IMR-90 (cell line): ENCODE data around the gene ASPG. TPM values are rescaled to one million over a fixed set of nuclear protein-coding genes. Genes with fewer than 3 reads are reported as not detected.

ENCODE experiments used
- ATAC-seq: fragments of 200-7000 bp; cut with Tn5 transposase; 2 replicates; pipeline ENCODE4 v1.9.1; 2020; ENCODE audit warnings: low read depth, mild to moderate bottlenecking, moderate library complexity
- BruUV-seq: library from RNA; stranded (reverse); fragments of 400-500 nt; replicated peaks from 2 replicates; lab custom pipeline; 2021; lab: Mats Ljungman, UMichigan
- CTCF ChIA-PET: fragments of 300-600 bp; formaldehyde crosslinking; extraction: SDS; loops from one replicate; lab custom pipeline; 2021; ENCODE audit warnings: antibody characterized with exemption; lab: Yijun Ruan, JAX
- POLR2A ChIA-PET: fragments of 300-600 bp; sonication (Branson Sonifier 250); formaldehyde crosslinking; loops from one replicate; lab custom pipeline; 2022; ENCODE audit warnings: antibody characterized with exemption; ENCODE audit not compliant: unreplicated experiment; lab: Charles Lee
- DNase-seq: peaks from one replicate; pipeline ENCODE4 v3.0.0; 2013
- H2AFZ ChIP-seq: replicated peaks from 2 replicates; pipeline ENCODE3; 2013; ENCODE audit warnings: low read length, mild to moderate bottlenecking; ENCODE audit not compliant: poor library complexity
- H2AK5ac ChIP-seq: 2 replicates; pipeline ENCODE4 v1.6.1; 2013; ENCODE audit warnings: low read depth, low read length, inconsistent platforms
- H2AK9ac ChIP-seq: replicated peaks from 2 replicates; pipeline ENCODE3; 2013; ENCODE audit warnings: mild to moderate bottlenecking, low read depth, low read length, moderate library complexity; ENCODE audit not compliant: poor library complexity
- H2BK120ac ChIP-seq: 2 replicates; pipeline ENCODE4 v1.6.1; 2013; ENCODE audit warnings: low read depth, low read length, inconsistent platforms
- H2BK15ac ChIP-seq: 3 replicates; pipeline ENCODE4 v1.6.1; 2013; ENCODE audit warnings: low read depth, low read length, inconsistent platforms
- H2BK20ac ChIP-seq: 2 replicates; pipeline ENCODE4 v1.6.1; 2013; ENCODE audit warnings: low read depth, mild to moderate bottlenecking, inconsistent platforms, low read length, moderate library complexity
- H2BK5ac ChIP-seq: 2 replicates; pipeline ENCODE4 v1.6.1; 2013; ENCODE audit warnings: mild to moderate bottlenecking, low read depth, low read length, inconsistent platforms; ENCODE audit not compliant: poor library complexity, severe bottlenecking
- H3K14ac ChIP-seq: replicated peaks from 2 replicates; pipeline ENCODE4 v1.6.1; 2013; ENCODE audit warnings: low read depth, low read length, inconsistent platforms
- H3K18ac ChIP-seq: 2 replicates; pipeline ENCODE4 v1.6.1; 2013; ENCODE audit warnings: low read depth, low read length, control low read depth
- H3K23ac ChIP-seq: 2 replicates; pipeline ENCODE4 v1.6.1; 2013; ENCODE audit warnings: low read depth, low read length, inconsistent platforms
- H3K27ac ChIP-seq: 2 replicates; pipeline ENCODE4 v1.5.1; 2013; ENCODE audit warnings: mild to moderate bottlenecking, control low read depth, low read length; ENCODE audit not compliant: insufficient read depth
- H3K27me3 ChIP-seq: 2 replicates; pipeline ENCODE4 v1.6.1; 2013; ENCODE audit warnings: low read length; ENCODE audit not compliant: control insufficient read depth, insufficient read depth
- H3K36me3 ChIP-seq: 2 replicates; pipeline ENCODE4 v1.6.1; 2013; ENCODE audit warnings: low read length, mixed read lengths; ENCODE audit not compliant: control insufficient read depth, insufficient read depth
- H3K4ac ChIP-seq: 2 replicates; pipeline ENCODE4 v1.6.1; 2013; ENCODE audit warnings: low read depth, low read length, inconsistent platforms
- H3K4me1 ChIP-seq: 2 replicates; pipeline ENCODE4 v1.6.1; 2013; ENCODE audit warnings: low read length, mixed read lengths; ENCODE audit not compliant: control insufficient read depth, insufficient read depth
- H3K4me2 ChIP-seq: 2 replicates; pipeline ENCODE4 v1.6.1; 2013; ENCODE audit warnings: low read depth, mild to moderate bottlenecking, control low read depth, low read length, moderate library complexity
- H3K4me3 ChIP-seq: 2 replicates; pipeline ENCODE4 v1.5.1; 2013; ENCODE audit warnings: low read depth, mild to moderate bottlenecking, control low read depth, low read length, moderate library complexity; ENCODE audit not compliant: insufficient read depth
- H3K56ac ChIP-seq: 2 replicates; pipeline ENCODE4 v1.6.1; 2013; ENCODE audit warnings: low read length, inconsistent platforms; ENCODE audit not compliant: insufficient read depth; ENCODE audit errors: extremely low read depth
- H3K79me1 ChIP-seq, 2 experiments: 2 replicates each; pipeline ENCODE4 v1.6.1; 2013; ENCODE audit warnings: low read length in 2 of 2, inconsistent platforms in 1 of 2, low read depth in 1 of 2
- H3K9ac ChIP-seq: 2 replicates; pipeline ENCODE4 v1.6.1; 2013; ENCODE audit warnings: low read depth, low read length, control low read depth
- H3K9me1 ChIP-seq: 2 replicates; pipeline ENCODE4 v1.6.1; 2013; ENCODE audit warnings: low read length, inconsistent platforms; ENCODE audit not compliant: insufficient read depth
- H3K9me3 ChIP-seq: 2 replicates; pipeline ENCODE4 v1.6.1; 2013; ENCODE audit warnings: low read length; ENCODE audit not compliant: control insufficient read depth, insufficient read depth
- H4K20me1 ChIP-seq: 2 replicates; pipeline ENCODE4 v1.6.1; 2013; ENCODE audit warnings: low read length, inconsistent platforms; ENCODE audit not compliant: insufficient read depth
- H4K5ac ChIP-seq: 2 replicates; pipeline ENCODE4 v1.6.1; 2013; ENCODE audit warnings: mild to moderate bottlenecking, low read depth, low read length, control low read depth
- H4K8ac ChIP-seq, 2 experiments: 2 replicates each; pipeline ENCODE4 v1.6.1; 2013; ENCODE audit warnings: low read depth in 2 of 2, low read length in 2 of 2, control low read depth in 1 of 2, inconsistent platforms in 1 of 2
- H4K91ac ChIP-seq: 2 replicates; pipeline ENCODE4 v1.6.1; 2013; ENCODE audit warnings: low read depth, low read length, inconsistent platforms; ENCODE audit not compliant: insufficient read depth
- BHLHE40 ChIP-seq: fragments of 150-350 bp; IDR thresholded peaks from 2 replicates; pipeline ENCODE4 v1.6.1; 2016; ENCODE audit warnings: mild to moderate bottlenecking, low read depth, low read length
- CEBPB ChIP-seq: IDR thresholded peaks from 2 replicates; pipeline ENCODE4 v1.6.1; 2012; ENCODE audit warnings: low read depth, low read length, improper control_type of control experiment
- CHD1 ChIP-seq: IDR thresholded peaks from 2 replicates; pipeline ENCODE4 v1.6.1; 2012; ENCODE audit warnings: low read depth, low read length, improper control_type of control experiment
- MAZ ChIP-seq: IDR thresholded peaks from 2 replicates; pipeline ENCODE4 v1.6.1; 2012; ENCODE audit warnings: low read depth, mild to moderate bottlenecking, low read length, improper control_type of control experiment, moderate library complexity, borderline replicate concordance
- NFE2L2 ChIP-seq: fragments of 150-350 bp; IDR thresholded peaks from 2 replicates; pipeline ENCODE4 v1.6.1; 2016; ENCODE audit warnings: low read depth, mild to moderate bottlenecking, low read length
- POLR2A ChIP-seq: IDR thresholded peaks from 2 replicates; pipeline ENCODE4 v1.6.1; 2012; ENCODE audit warnings: mild to moderate bottlenecking, low read depth, low read length
- RAD21 ChIP-seq: IDR thresholded peaks from 2 replicates; pipeline ENCODE4 v1.6.1; 2012; ENCODE audit warnings: low read length, improper control_type of control experiment
- RFX5 ChIP-seq: IDR thresholded peaks from 2 replicates; pipeline ENCODE4 v1.8.0; 2012; ENCODE audit warnings: low read depth, mild to moderate bottlenecking, low read length, moderate library complexity
- SMC3 ChIP-seq: fragments of 150-350 bp; IDR thresholded peaks from 2 replicates; pipeline ENCODE4 v1.6.1; 2016; ENCODE audit warnings: low read depth, mild to moderate bottlenecking, antibody characterized with exemption, low read length, moderate library complexity
- USF2 ChIP-seq: fragments of 150-350 bp; IDR thresholded peaks from 2 replicates; pipeline ENCODE4 v1.6.1; 2017; ENCODE audit warnings: mild to moderate bottlenecking, antibody characterized with exemption, low read length, low read depth
- WGBS, 2 experiments: methylation state at CpG; one replicate each; pipeline versions ENCODE4 v1.1.5 to v1.1.7; 2013; ENCODE audit warnings: missing lambda C conversion rate in 2 of 2; ENCODE audit not compliant: insufficient read length in 1 of 2; ENCODE audit errors: extremely low coverage in 2 of 2; 5-methylcytosine and 5-hydroxymethylcytosine counted together
- dilution Hi-C: fragments of 300-500 bp; cut with HindIII; formaldehyde crosslinking; loops from one replicate; pipeline ENCODE4 v1.14.3; 2018; ENCODE audit warnings: low sequenced_read_pairs; ENCODE audit not compliant: unreplicated experiment
- in situ Hi-C: fragments of 300-500 bp; cut with MboI; formaldehyde crosslinking; loops from 3 replicates; pipeline ENCODE4 v1.14.3; 2019; ENCODE audit warnings: low sequenced_read_pairs, inconsistent platforms, mixed read lengths
- intact Hi-C: fragments of 100-400 bp; cut with micrococcal nuclease; formaldehyde crosslinking; loops from 2 replicates; pipeline ENCODE4 v1.10.0; 2022
- polyA plus RNA-seq, 3 experiments: library from polyadenylated mRNA; depleted of rRNA; stranded (reverse); fragments of >200 nt; gene quantifications; 2 replicates each; pipeline ENCODE4 v1.2.3, GENCODE V29; 2012; ENCODE audit warnings: low replicate concordance in 1 of 3
- total RNA-seq: library from RNA; depleted of rRNA; stranded (reverse); fragments of >200 nt; gene quantifications from 2 replicates; pipeline ENCODE4 v1.2.3, GENCODE V29; 2012
- TF ChIP-seq, protein P1 (sequence below): fragments of 150-350 bp; IDR thresholded peaks from 2 replicates; pipeline ENCODE4 v1.6.1; 2016; ENCODE audit warnings: low read depth, mild to moderate bottlenecking, low read length, moderate library complexity, borderline replicate concordance
- TF ChIP-seq, protein P2 (sequence below): conservative IDR thresholded peaks from 2 replicates; pipeline ENCODE4 v1.5.1; 2012; ENCODE audit warnings: mild to moderate bottlenecking, low read depth, low read length, improper control_type of control experiment

The ASPG gene
- total and polyA plus RNA-seq, 2 of the 4 experiments (the other 2 are of a cell fraction), result not detected

DNA sequence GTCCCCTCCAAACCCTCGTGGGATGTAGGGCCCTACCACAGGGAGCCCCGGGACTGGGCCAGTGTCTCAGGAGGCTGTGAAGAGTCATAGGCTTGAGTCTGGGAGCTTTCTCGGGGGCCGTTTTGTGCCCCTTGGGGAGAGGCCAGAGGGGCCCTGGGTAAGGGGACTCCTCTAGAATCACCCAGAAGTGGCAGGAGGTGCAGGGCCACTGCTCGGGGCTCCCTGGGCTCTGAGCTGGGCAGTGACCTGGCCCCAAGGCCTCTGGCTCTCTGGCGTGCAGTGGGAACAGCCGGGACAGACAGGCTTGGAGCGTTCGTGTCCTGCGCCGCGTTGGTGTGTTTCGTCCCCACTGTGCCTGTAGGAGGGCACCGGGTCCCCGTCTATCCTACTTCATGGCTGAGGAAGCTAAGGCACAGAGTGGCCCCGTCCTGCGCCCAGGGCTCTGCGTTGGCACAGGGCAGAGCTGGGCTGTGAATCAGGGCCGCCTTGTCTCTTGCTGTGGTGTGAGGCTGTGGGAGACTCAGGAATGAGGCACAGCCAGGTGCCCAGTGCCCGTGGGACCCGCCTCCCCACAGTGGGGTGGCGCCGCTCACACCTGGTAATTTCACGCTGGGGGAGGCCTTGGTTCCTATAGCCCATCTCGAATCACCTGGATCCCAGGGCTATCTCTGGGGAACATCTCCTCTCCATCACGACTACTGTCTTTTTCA lies 29.1 kb downstream of the ASPG start (continued):
- TF ChIP-seq MAZ (no peak), RAD21 (no peak), BHLHE40 (no peak), POLR2A (no peak), CHD1 (no peak), RFX5 (no peak)

GRCh38 chr14:104115131-104115600 lies 29.7 kb downstream of the ASPG start:
- Histone ChIP-seq H2BK5ac (no peak overlapping the region), H3K4ac (no peak overlapping the region), H3K9me1 (no peaks in the 10 kb centered on the region), H2AFZ (no peak overlapping the region), H3K27me3 (peaks cover 17% of the 10 kb centered on the region; the same call in 1 of the 2 replicates), H3K79me1 (no peaks in the 10 kb centered on the region), H3K4me1 (no peaks in the 10 kb centered on the region), H3K36me3 (no peaks in the 10 kb centered on the region), H2BK120ac (no peak overlapping the region), H4K8ac (no peak overlapping the region), H2AK9ac (no peak overlapping the region), H4K20me1 (no peaks in the 10 kb centered on the region; the same call in 1 of the 2 replicates), H2AK5ac (no peak overlapping the region), H3K9me3 (no peaks in the 10 kb centered on the region), H3K9ac (no peak overlapping the region), H2BK20ac (no peak overlapping the region), H3K56ac (no peak overlapping the region), H4K5ac (no peak overlapping the region), H4K91ac (no peak overlapping the region), H3K23ac (no peak overlapping the region), H3K18ac (no peak overlapping the region), H3K4me3 (no peak overlapping the region), H2BK15ac (no peak overlapping the region), H3K4me2 (no peak overlapping the region), H3K27ac (no peak overlapping the region), H3K14ac (no peak overlapping the region)
- intact Hi-C loops, result no loop called here
- DNase-seq (no peak), ATAC-seq (no peak)
- ChIA-PET POLR2A (interaction anchor here (0.6 kb wide), 1 partner anchor 485 kb away, joined by 6 read pairs; no protein-coding TSS in a partner anchor), CTCF (no interaction called here)
- WGBS, 2 experiments, result no CpG with 5 or more reads among the region's 11 CpGs
- in situ Hi-C loops, result no loop called here
- no peak for TF ChIP-seq NFE2L2
- no peak for TF ChIP-seq CHD1
- TF ChIP-seq USF2, result no peak
- no peak for TF ChIP-seq RAD21
- TF ChIP-seq RFX5, result no peak
- TF ChIP-seq CEBPB, result no peak
- no peak for TF ChIP-seq POLR2A
- no peak for TF ChIP-seq SMC3
- TF ChIP-seq MAZ, result no peak
- TF ChIP-seq, protein P1, sequence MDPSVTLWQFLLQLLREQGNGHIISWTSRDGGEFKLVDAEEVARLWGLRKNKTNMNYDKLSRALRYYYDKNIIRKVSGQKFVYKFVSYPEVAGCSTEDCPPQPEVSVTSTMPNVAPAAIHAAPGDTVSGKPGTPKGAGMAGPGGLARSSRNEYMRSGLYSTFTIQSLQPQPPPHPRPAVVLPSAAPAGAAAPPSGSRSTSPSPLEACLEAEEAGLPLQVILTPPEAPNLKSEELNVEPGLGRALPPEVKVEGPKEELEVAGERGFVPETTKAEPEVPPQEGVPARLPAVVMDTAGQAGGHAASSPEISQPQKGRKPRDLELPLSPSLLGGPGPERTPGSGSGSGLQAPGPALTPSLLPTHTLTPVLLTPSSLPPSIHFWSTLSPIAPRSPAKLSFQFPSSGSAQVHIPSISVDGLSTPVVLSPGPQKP, result no peak
- TF ChIP-seq, protein P2, sequence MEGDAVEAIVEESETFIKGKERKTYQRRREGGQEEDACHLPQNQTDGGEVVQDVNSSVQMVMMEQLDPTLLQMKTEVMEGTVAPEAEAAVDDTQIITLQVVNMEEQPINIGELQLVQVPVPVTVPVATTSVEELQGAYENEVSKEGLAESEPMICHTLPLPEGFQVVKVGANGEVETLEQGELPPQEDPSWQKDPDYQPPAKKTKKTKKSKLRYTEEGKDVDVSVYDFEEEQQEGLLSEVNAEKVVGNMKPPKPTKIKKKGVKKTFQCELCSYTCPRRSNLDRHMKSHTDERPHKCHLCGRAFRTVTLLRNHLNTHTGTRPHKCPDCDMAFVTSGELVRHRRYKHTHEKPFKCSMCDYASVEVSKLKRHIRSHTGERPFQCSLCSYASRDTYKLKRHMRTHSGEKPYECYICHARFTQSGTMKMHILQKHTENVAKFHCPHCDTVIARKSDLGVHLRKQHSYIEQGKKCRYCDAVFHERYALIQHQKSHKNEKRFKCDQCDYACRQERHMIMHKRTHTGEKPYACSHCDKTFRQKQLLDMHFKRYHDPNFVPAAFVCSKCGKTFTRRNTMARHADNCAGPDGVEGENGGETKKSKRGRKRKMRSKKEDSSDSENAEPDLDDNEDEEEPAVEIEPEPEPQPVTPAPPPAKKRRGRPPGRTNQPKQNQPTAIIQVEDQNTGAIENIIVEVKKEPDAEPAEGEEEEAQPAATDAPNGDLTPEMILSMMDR, result no peak
- dilution Hi-C loops, result no loop called here
- no TSS peak for BruUV-seq
